Skin epidermis (tissue), 12 donors: ENCODE measurements around the gene EBLN1.
"Not testable (repeated sequence)": the region's sequence is repeated elsewhere in the genome, so short reads cannot be mapped to it uniquely, and the experiment has no call there.

Source experiments
- H3K27ac ChIP-seq, 21 experiments: fragments of 200-600 bp; sonication (generic) in 11 of 21; one replicate each; pipeline ENCODE4 v1.5.0; 2020; ENCODE audit warnings: mild to moderate bottlenecking in 3 of 21, inconsistent platforms in 2 of 21, moderate library complexity in 2 of 21
- H3K4me3 ChIP-seq, 7 experiments: fragments of 200-600 bp; sonication (generic) in 2 of 7; one replicate each; pipeline ENCODE4 v1.5.0; 2020; ENCODE audit warnings: inconsistent platforms in 2 of 7, mild to moderate bottlenecking in 2 of 7, moderate library complexity in 1 of 7

Gene EBLN1

GRCh38 chr10:22228943-22229801 lies 11.4 kb upstream of the EBLN1 start:
- H3K4me3 ChIP-seq, result peak overlapping the region; percentile 39 to 80 (median 64)
- peak overlapping the region in 20 of 21 experiments; percentile 61 to 93 (median 87) for H3K27ac ChIP-seq

GRCh38 chr10:22228167-22228938 lies 10.5 kb upstream of the EBLN1 start:
- peak overlapping the region in 19 of 21 experiments; percentile 61 to 93 (median 87) for H3K27ac ChIP-seq

DNA sequence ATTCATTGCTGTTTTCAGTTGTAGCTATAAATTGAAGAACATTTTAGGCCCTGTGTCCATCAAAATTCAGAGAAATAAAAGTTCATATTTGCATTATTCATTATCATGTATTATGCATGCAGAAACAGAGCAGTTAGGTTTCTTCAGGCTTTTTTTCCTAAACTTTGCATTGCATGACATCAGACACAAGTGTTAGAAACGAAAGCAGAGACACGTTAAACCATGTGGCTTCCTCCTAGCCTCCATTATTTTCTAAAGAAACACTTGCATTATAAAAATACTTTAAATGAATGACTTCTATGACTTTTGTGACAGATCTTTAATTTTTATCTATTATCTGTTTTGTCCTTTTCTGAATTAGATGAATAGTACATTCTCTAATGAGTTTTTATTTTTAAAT lies 8.8 kb upstream of the EBLN1 start:
- Histone ChIP-seq H3K27ac (no peak overlapping the region), H3K4me3 (no peak overlapping the region)

More at GRCh38 chr10:22228167-22228938, 10.5 kb upstream of the EBLN1 start:
- H3K4me3 ChIP-seq, result peak overlapping the region; percentile 39 to 80 (median 64)

- Histone ChIP-seq H3K27ac (no peak overlapping the region), H3K4me3 (no peak overlapping the region)
These were observed 4.7 kb upstream of the EBLN1 start for GRCh38 chr10:22222236-22223190.

- Histone ChIP-seq H3K27ac (no peak overlapping the region), H3K4me3 (no peak overlapping the region)
These were observed 1.5 kb upstream of the EBLN1 start for GRCh38 chr10:22219308-22219707.

- Histone ChIP-seq H3K4me3 (no peak overlapping the region), H3K27ac (no peak overlapping the region)
These were observed 633 bp upstream of the EBLN1 start for GRCh38 chr10:22218448-22218847.

DNA sequence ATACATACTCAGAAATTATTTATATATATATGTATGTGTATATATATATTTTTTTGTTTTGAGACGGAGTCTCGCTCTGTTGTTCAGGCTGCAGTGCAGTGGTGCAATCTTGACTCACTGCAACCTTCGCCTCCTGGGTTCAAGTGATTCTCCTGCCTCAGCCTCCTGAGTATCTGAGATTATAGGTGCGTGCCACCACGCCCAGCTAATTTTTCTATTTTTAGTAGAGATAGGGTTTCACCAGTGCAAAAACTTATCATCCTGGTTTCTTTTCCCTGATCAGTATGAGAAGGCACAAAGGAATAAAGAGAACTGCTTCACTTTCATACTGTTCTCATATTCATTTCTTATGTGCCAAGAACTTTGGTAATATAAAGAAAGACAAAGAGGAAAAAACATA lies 731 bp downstream of the EBLN1 start:
- not testable (repeated sequence) for H3K27ac ChIP-seq, H3K4me3 ChIP-seq

GRCh38 chr10:22210267-22210666 lies 7.5 kb downstream of the EBLN1 start:
- Histone ChIP-seq H3K27ac (no peak overlapping the region), H3K4me3 (no peak overlapping the region)

DNA sequence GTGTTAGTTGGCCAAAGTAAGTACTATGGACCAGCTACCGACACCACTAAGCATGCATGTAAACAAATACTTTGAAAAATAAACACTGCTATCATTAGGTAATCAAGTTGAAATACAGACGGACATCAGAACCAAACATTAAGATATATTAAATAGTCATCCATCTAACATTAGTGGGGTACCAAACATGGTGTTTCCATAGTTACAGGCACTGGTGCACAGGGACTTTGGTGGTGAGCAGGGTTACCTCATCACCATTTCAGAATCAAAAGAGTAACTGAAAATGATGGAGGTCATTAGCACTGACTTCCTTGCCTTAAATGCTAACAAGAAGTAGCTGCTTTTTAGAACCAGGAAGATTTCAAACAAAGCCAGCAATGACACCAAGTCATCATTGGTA lies 23.9 kb downstream of the EBLN1 start:
- Histone ChIP-seq H3K27ac (no peak overlapping the region), H3K4me3 (no peak overlapping the region)

DNA sequence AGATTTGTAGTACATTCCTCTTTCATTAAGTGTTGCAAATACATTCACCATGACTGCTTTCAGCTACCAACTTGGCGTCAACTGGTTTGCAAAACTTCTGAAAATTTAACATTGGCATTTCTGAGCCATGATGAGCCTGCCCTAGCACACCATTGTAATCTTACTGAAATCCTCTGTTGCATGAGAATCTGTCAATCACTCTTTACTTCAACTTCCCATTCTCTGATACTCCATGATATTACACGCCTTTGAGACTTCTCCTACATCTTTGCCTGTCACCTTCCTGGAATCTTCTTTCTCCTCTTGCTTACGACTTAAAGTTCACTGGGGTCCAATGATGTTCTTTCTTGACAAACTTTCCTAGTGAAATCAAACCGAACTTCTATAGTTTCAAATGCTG lies 32.2 kb downstream of the EBLN1 start:
- no peak overlapping the region for H3K4me3 ChIP-seq
- H3K27ac ChIP-seq, result no peak overlapping the region

- Histone ChIP-seq H3K27ac (no peak overlapping the region), H3K4me3 (no peak overlapping the region)
These were observed 33.9 kb downstream of the EBLN1 start for GRCh38 chr10:22183771-22184461.

- no peak overlapping the region for H3K4me3 ChIP-seq
- H3K27ac ChIP-seq, result no peak overlapping the region
These were observed 37.1 kb downstream of the EBLN1 start for GRCh38 chr10:22180724-22181123.

- Histone ChIP-seq H3K27ac (no peak overlapping the region), H3K4me3 (no peak overlapping the region)
These were observed 43.4 kb downstream of the EBLN1 start for GRCh38 chr10:22174442-22174841.

GRCh38 chr10:22171131-22171530 lies 46.7 kb downstream of the EBLN1 start:
- no peak overlapping the region for H3K27ac ChIP-seq
- H3K4me3 ChIP-seq, result no peak overlapping the region

GRCh38 chr10:22170582-22170981 lies 47.2 kb downstream of the EBLN1 start:
- Histone ChIP-seq H3K4me3 (no peak overlapping the region), H3K27ac (no peak overlapping the region)

GRCh38 chr10:22159979-22160378 lies 57.8 kb downstream of the EBLN1 start:
- Histone ChIP-seq H3K4me3 (no peak overlapping the region), H3K27ac (no peak overlapping the region)

GRCh38 chr10:22159180-22159579 lies 58.6 kb downstream of the EBLN1 start:
- Histone ChIP-seq H3K4me3 (no peak overlapping the region), H3K27ac (no peak overlapping the region)
